ENCODE results near the gene GPS1. TPM values are rescaled to one million over a fixed set of nuclear protein-coding genes. Genes with fewer than 3 reads are reported as not detected.

The GPS1 gene
- total and polyA plus RNA-seq, 4 donors = 53.9 to 66.3 (median 58.8) TPM

DNA sequence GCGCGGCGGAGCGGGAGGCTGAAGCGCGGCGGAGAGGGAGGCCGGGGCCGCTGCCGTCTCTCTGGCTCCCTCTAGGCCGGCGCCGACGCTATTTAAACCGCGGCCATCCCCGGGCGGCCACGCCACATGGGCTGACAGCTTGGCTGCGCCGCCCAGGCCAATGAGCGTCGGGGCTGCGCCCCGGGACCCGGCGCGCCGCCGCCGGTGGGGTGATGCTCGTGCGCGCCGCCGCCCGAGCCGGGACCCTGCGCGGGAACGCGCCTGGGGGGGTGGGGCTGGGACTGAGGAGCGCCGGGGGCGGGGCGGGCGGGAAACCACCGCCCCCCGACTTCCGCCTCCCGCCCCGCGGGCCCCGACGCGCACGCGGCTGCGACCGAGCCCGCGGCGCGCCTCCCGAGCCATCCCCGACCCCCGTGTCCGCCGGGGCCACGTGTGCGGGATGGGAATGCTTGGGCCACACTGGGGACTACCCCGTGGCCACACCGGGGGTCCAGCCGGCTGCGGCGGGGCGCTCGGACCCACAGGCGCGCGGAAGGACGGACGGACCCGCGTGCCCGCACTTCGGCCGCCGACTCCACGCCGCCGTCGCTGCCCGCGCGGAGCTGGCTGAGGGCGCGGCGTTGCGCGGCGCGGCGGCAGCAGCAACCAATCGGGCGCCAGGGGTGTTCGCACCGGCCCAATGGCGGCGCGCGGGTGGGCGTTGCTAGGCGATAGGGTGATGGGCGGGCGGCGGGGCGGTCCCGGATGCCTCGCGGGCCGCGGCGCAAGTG is 46.7 kb downstream of the GPS1 start, which contains the start of gene FASN (continued):
- no peak for TF ChIP-seq GABPA (IDR thresholded peaks at IDR 0.05 in 1 of 2, conservative IDR thresholded peaks at IDR 0.05 in 1 of 2)

DNA sequence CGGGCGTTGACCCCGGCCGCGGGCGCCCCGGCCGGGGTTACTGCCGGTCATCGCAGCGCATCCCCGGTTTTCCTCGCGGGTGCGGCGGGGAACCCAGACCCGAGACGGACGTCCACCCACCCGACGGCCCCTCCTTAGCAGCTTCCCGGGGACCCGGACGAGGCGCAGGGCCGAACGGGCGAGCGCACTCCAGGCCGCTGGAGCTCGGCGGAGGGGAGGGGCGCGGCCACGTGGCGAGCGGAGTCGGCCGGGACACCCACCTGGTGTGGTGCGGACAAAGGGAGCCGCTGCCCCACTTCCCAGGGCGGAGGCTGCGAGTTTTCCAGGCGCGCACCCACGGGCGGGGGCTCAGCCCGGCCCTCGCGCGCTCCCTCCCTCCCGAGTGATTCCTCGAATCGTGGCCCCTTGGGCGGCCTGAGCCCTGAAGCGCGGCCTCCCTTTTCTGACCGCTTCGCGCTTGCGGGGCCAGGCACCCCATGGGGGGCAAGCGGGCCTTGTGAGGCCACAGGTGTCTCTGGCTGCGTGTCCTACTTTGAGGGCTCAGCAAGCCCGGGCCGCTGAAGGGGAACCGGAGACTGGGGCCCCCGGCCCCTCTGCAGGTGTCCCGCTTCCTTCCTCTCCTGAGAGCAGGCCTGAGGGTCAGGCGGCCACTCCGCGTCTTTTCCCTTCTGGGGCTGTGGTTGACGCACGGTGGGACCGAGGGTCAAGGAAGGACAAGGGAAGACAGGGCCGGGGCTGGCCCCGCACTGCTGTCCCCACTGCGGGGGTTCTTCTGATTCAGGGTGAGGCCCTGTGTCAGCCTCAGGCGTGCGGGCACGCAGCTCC is 47.5 kb downstream of the GPS1 start:
- TF ChIP-seq, protein P1, sequence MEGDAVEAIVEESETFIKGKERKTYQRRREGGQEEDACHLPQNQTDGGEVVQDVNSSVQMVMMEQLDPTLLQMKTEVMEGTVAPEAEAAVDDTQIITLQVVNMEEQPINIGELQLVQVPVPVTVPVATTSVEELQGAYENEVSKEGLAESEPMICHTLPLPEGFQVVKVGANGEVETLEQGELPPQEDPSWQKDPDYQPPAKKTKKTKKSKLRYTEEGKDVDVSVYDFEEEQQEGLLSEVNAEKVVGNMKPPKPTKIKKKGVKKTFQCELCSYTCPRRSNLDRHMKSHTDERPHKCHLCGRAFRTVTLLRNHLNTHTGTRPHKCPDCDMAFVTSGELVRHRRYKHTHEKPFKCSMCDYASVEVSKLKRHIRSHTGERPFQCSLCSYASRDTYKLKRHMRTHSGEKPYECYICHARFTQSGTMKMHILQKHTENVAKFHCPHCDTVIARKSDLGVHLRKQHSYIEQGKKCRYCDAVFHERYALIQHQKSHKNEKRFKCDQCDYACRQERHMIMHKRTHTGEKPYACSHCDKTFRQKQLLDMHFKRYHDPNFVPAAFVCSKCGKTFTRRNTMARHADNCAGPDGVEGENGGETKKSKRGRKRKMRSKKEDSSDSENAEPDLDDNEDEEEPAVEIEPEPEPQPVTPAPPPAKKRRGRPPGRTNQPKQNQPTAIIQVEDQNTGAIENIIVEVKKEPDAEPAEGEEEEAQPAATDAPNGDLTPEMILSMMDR (IDR thresholded peaks at IDR 0.05; ENCODE audit: low read depth, low read length, missing input control) = no peak
- peak; percentile 14 to 45 for TF ChIP-seq RXRA (IDR thresholded peaks at IDR 0.05)
- Histone ChIP-seq H3K9me3 (ENCODE audit: control insufficient read depth in 4 of 4, low read length in 3 of 4) (no peaks in the 10 kb centered on the region), H3K9ac (ENCODE audit: low read depth in 1 of 2, low read length in 2 of 2) (peak overlapping the region in 1 of 2 donors; percentile 49), H3K27me3 (ENCODE audit: control insufficient read depth in 4 of 4, insufficient read depth in 4 of 4, low read length in 3 of 4) (no peaks in the 10 kb centered on the region), H3K36me3 (ENCODE audit: control insufficient read depth in 4 of 4, insufficient read depth in 3 of 4, low read depth in 1 of 4, low read length in 3 of 4) (peaks cover 0 to 2% (median under 1%) of the 10 kb centered on the region in 4 donors), H3K27ac (ENCODE audit: low read depth in 1 of 2, low read length in 2 of 2) (peak overlapping the region; percentile 96 to 98), H3K4me1 (ENCODE audit: control insufficient read depth in 4 of 4, insufficient read depth in 4 of 4, low read length in 3 of 4) (peaks cover 33 to 83% (median 55%) of the 10 kb centered on the region in 4 donors), H3K4me3 (ENCODE audit: low read depth in 1 of 3, low read length in 3 of 3) (peak overlapping the region; percentile 18 to 62 (median 21))
- DNase-seq (ENCODE audit: low spot score) = no peak
- WGBS = 10% methylated on average over 80 of the region's 80 CpGs

DNA sequence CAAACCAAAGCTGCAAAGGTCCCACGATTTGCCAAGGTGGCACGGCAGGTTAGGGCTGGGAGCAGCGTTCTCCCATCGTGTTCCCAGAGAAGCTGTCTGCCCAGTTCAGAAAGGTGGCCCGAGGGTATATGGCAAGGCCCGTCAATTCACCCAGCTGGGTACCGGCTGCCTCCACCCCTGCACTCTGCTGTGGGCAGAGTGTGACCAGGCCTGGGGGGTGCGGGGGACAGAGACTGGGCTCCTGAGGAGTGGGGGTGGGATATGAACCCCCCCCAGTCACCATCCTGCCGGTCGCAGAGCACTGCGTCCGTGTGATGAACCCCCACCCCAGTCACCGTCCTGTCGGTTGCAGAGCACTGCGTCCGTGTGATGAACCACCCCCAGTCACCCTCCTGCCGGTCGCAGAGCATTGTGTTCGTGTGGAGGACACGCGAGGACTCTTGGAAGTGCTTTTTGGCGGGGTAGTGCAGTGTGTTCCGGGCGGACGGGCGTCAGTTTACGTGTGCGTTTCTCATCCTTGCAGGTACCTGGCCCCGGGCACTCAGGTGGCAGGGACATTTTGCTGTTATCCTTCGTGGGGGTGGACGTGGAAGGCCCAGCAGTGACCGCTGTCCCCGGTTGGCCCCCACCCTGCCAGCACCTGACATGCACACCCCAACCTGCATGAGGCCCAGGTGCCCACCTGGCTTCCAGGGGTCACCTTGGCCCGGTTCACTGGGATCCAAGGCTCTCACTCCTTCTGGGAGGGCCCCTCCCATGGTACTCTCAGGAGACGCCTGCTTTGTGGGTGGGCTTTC is 49.0 kb downstream of the GPS1 start:
- 46% methylated on average over 35 of the region's 35 CpGs for WGBS
- Histone ChIP-seq H3K4me3 (ENCODE audit: low read depth in 1 of 3, low read length in 3 of 3) (no peak overlapping the region), H3K27me3 (ENCODE audit: control insufficient read depth in 4 of 4, insufficient read depth in 4 of 4, low read length in 3 of 4) (no peaks in the 10 kb centered on the region), H3K27ac (ENCODE audit: low read depth in 1 of 2, low read length in 2 of 2) (peak overlapping the region; percentile 96 to 98), H3K9ac (ENCODE audit: low read depth in 1 of 2, low read length in 2 of 2) (peak overlapping the region in 1 of 2 donors; percentile 16), H3K9me3 (ENCODE audit: control insufficient read depth in 4 of 4, low read length in 3 of 4) (no peaks in the 10 kb centered on the region), H3K36me3 (ENCODE audit: control insufficient read depth in 4 of 4, insufficient read depth in 3 of 4, low read depth in 1 of 4, low read length in 3 of 4) (peaks cover 0 to 2% (median 0%) of the 10 kb centered on the region in 4 donors), H3K4me1 (ENCODE audit: control insufficient read depth in 4 of 4, insufficient read depth in 4 of 4, low read length in 3 of 4) (peaks cover 32 to 84% (median 58%) of the 10 kb centered on the region in 4 donors)
- TF ChIP-seq SP1 (IDR thresholded peaks at IDR 0.05) (no peak), HNF4G (IDR thresholded peaks at IDR 0.05) (no peak), RXRA (IDR thresholded peaks at IDR 0.05) (no peak), NR2F2 (IDR thresholded peaks at IDR 0.05) (no peak), JUND (IDR thresholded peaks at IDR 0.05) (no peak), TAF1 (conservative IDR thresholded peaks at IDR 0.05) (no peak), RAD21 (IDR thresholded peaks at IDR 0.05) (no peak), FOXA1 (IDR thresholded peaks at IDR 0.05) (no peak)
- TF ChIP-seq, protein P2, sequence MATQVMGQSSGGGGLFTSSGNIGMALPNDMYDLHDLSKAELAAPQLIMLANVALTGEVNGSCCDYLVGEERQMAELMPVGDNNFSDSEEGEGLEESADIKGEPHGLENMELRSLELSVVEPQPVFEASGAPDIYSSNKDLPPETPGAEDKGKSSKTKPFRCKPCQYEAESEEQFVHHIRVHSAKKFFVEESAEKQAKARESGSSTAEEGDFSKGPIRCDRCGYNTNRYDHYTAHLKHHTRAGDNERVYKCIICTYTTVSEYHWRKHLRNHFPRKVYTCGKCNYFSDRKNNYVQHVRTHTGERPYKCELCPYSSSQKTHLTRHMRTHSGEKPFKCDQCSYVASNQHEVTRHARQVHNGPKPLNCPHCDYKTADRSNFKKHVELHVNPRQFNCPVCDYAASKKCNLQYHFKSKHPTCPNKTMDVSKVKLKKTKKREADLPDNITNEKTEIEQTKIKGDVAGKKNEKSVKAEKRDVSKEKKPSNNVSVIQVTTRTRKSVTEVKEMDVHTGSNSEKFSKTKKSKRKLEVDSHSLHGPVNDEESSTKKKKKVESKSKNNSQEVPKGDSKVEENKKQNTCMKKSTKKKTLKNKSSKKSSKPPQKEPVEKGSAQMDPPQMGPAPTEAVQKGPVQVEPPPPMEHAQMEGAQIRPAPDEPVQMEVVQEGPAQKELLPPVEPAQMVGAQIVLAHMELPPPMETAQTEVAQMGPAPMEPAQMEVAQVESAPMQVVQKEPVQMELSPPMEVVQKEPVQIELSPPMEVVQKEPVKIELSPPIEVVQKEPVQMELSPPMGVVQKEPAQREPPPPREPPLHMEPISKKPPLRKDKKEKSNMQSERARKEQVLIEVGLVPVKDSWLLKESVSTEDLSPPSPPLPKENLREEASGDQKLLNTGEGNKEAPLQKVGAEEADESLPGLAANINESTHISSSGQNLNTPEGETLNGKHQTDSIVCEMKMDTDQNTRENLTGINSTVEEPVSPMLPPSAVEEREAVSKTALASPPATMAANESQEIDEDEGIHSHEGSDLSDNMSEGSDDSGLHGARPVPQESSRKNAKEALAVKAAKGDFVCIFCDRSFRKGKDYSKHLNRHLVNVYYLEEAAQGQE (IDR thresholded peaks at IDR 0.05) = no peak
- TF ChIP-seq, protein P3, sequence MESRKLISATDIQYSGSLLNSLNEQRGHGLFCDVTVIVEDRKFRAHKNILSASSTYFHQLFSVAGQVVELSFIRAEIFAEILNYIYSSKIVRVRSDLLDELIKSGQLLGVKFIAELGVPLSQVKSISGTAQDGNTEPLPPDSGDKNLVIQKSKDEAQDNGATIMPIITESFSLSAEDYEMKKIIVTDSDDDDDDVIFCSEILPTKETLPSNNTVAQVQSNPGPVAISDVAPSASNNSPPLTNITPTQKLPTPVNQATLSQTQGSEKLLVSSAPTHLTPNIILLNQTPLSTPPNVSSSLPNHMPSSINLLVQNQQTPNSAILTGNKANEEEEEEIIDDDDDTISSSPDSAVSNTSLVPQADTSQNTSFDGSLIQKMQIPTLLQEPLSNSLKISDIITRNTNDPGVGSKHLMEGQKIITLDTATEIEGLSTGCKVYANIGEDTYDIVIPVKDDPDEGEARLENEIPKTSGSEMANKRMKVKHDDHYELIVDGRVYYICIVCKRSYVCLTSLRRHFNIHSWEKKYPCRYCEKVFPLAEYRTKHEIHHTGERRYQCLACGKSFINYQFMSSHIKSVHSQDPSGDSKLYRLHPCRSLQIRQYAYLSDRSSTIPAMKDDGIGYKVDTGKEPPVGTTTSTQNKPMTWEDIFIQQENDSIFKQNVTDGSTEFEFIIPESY (IDR thresholded peaks at IDR 0.05) = no peak
- TF ChIP-seq, protein P1 (IDR thresholded peaks at IDR 0.05; ENCODE audit: low read depth, low read length, missing input control) = no peak
- TF ChIP-seq, protein P4, sequence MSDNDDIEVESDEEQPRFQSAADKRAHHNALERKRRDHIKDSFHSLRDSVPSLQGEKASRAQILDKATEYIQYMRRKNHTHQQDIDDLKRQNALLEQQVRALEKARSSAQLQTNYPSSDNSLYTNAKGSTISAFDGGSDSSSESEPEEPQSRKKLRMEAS (IDR thresholded peaks at IDR 0.05) = no peak
- TF ChIP-seq, protein P5, sequence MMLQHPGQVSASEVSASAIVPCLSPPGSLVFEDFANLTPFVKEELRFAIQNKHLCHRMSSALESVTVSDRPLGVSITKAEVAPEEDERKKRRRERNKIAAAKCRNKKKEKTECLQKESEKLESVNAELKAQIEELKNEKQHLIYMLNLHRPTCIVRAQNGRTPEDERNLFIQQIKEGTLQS (IDR thresholded peaks at IDR 0.05) = no peak
- no peak for DNase-seq (ENCODE audit: low spot score)

Data from liver (tissue), 9 donors.